Activated CD8-positive, alpha-beta memory T cell treated with anti-CD3 and anti-CD28 coated beads, Interleukin-2, amount 50 U/mL, for 1 hour (primary cell): ENCODE measurements around the gene NUDT13.

ENCODE experiments used
- DNase-seq: peaks from one replicate; pipeline ENCODE4 v3.0.0-alpha.2; 2020; ENCODE audit errors: extremely low read depth

The NUDT13 gene

GRCh38 chr10:73110345-73110849 is at the start of gene NUDT13:
Gene NUDT13, plus strand, starts transcription at chr10:73110455. Its CDS starts 3,911 bp downstream, at chr10:73114366.
- no peak for DNase-seq

- no peak for DNase-seq
These were observed 49.3 kb upstream of the NUDT13 start for GRCh38 chr10:73060738-73061635.

GRCh38 chr10:73061743-73062142 is 48.5 kb upstream of the NUDT13 start:
- no peak for DNase-seq

- no peak for DNase-seq
These were observed 44.8 kb upstream of the NUDT13 start for GRCh38 chr10:73065441-73065840.

GRCh38 chr10:73073627-73074026 is 36.6 kb upstream of the NUDT13 start:
- no peak for DNase-seq

GRCh38 chr10:73075829-73076228 is 34.4 kb upstream of the NUDT13 start:
- no peak for DNase-seq

GRCh38 chr10:73076360-73077183 is 33.7 kb upstream of the NUDT13 start:
- no peak for DNase-seq

GRCh38 chr10:73079779-73080541 is 30.3 kb upstream of the NUDT13 start:
- DNase-seq, result no peak

- DNase-seq, result no peak
These were observed 27.0 kb upstream of the NUDT13 start for GRCh38 chr10:73083221-73083620.

- no peak for DNase-seq
These were observed 26.0 kb upstream of the NUDT13 start for GRCh38 chr10:73084209-73084608.

- no peak for DNase-seq
These were observed 23.4 kb upstream of the NUDT13 start for GRCh38 chr10:73086816-73087215.

- no peak for DNase-seq
These were observed 22.0 kb upstream of the NUDT13 start for GRCh38 chr10:73088304-73088703.

GRCh38 chr10:73092830-73093229 is 17.4 kb upstream of the NUDT13 start:
- no peak for DNase-seq

- DNase-seq, result no peak
These were observed 16.1 kb upstream of the NUDT13 start for GRCh38 chr10:73093922-73094850.

- DNase-seq, result no peak
These were observed 15.2 kb upstream of the NUDT13 start for GRCh38 chr10:73094986-73095480.

GRCh38 chr10:73095481-73096021 is 14.7 kb upstream of the NUDT13 start:
- no peak for DNase-seq

- DNase-seq, result peak; percentile 44
These were observed 14.2 kb upstream of the NUDT13 start for GRCh38 chr10:73096041-73096448.

GRCh38 chr10:73096449-73097304 is 13.6 kb upstream of the NUDT13 start, which contains the start of gene P4HA1:
Gene P4HA1, minus strand, starts transcription at chr10:73096866. Its CDS starts 21,983 bp downstream, at chr10:73074883.
- DNase-seq, result peak; percentile 95

GRCh38 chr10:73097305-73097670 is 13.0 kb upstream of the NUDT13 start:
- DNase-seq, result no peak
